Measurements from ENCODE around the gene PSMB7. TPM values are rescaled to one million over a fixed set of nuclear protein-coding genes. Genes with fewer than 3 reads are reported as not detected.

Gene PSMB7
- polyA plus RNA-seq, 4 donors, result 139 to 221 (median 189) TPM

DNA sequence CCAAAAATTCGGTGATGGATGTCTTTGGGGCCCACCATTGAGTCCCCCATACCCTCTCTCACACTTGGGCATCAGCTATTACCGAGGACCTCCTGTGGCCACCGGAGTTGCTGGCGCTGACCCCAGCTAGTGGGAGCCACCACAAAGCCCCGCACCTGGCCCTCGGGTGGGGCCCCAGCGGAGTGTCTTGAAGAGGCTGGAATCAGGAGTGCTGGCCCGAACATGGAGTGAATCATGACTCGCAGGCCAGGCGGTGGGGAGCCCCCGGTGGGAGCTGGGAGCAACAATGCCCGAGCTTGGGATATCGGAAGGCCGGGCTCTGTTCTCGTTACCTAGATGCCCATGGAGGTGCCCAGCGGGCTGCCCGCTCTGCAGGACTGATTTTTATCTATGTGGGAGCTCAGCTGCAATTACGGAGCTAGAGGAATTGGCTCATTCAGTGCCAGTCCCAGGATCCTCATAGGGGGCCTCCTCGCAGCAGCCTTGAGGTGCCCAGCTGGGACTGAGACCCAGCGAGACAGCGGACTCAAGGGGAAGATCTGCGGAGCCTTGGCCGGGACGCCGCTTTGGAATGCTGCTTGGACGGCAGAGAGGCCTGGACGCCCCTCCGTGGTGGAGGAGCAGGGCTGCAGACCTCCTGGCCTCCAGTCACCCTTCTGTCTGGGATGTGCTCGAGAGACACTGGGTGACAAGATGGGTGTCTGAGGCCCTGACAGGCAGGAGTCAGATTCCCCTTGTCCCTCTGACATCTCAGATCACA is 70.8 kb downstream of the PSMB7 start:
- H3K27me3 ChIP-seq (ENCODE audit: control insufficient read depth in 3 of 3, insufficient read depth in 3 of 3, low read length in 3 of 3), result no peaks in the 10 kb centered on the region
- H3K4me1 ChIP-seq (ENCODE audit: control insufficient read depth in 3 of 3, insufficient read depth in 2 of 3, low read depth in 1 of 3, low read length in 2 of 3), result no peaks in the 10 kb centered on the region
- H3K9me3 ChIP-seq (ENCODE audit: control insufficient read depth in 2 of 2, insufficient read depth in 1 of 2, low read depth in 1 of 2, low read length in 1 of 2), result no peaks in the 10 kb centered on the region
- no peak for FAIRE-seq
- no peak overlapping the region for H3K27ac ChIP-seq (ENCODE audit: low read depth in 1 of 3, low read length in 2 of 3)
- 91 to 94% (median 93%) methylated on average over 28 to 29 of the region's 29 CpGs for WGBS, 3 donors
- H3K4me3 ChIP-seq (ENCODE audit: low read depth in 1 of 3, low read length in 3 of 3), result no peak overlapping the region
- no peak for DNase-seq
- peaks cover 5 to 92% (median 17%) of the 10 kb centered on the region in 3 donors for H3K36me3 ChIP-seq (ENCODE audit: control insufficient read depth in 3 of 3, insufficient read depth in 2 of 3, low read depth in 1 of 3, low read length in 3 of 3)

DNA sequence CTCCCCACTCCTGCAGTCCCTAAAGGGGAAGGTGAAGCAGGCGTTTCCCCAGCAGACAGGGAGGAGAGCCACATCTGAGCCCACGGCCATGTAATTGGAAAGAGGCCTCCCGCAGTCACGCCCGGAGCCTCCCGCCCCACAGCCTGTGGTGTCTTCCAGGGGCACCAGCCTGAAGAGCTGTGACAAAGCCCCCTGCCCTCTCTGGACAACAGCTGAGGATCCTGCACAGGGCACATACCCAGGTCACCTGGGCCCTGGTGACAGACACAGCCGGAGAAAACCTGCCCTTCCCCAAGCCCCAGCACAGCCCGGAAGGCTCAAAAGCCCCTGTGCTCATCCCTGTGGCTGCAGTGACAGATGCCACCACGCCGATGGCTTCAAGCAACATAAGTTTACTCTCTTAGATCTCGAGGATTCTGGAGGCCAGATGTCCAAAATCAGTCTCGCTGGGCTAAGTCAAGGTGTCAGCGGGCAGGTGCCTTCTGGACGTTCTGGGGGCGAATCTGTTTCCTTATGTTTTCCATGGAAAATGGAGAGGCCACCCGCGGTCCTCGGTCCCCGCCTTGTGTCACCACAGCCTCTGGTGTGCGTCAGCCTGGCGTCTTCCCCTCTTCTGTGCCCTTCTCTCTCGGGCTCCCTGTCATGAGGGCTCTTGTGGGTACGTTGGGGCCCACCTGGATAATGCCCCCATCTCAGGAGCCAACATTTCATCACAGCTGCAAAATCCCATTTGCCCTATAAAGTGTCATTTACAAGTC is 71.5 kb downstream of the PSMB7 start:
- peaks cover 3 to 91% (median 15%) of the 10 kb centered on the region in 3 donors for H3K36me3 ChIP-seq (ENCODE audit: control insufficient read depth in 3 of 3, insufficient read depth in 2 of 3, low read depth in 1 of 3, low read length in 3 of 3)
- H3K27ac ChIP-seq (ENCODE audit: low read depth in 1 of 3, low read length in 2 of 3), result no peak overlapping the region

DNA sequence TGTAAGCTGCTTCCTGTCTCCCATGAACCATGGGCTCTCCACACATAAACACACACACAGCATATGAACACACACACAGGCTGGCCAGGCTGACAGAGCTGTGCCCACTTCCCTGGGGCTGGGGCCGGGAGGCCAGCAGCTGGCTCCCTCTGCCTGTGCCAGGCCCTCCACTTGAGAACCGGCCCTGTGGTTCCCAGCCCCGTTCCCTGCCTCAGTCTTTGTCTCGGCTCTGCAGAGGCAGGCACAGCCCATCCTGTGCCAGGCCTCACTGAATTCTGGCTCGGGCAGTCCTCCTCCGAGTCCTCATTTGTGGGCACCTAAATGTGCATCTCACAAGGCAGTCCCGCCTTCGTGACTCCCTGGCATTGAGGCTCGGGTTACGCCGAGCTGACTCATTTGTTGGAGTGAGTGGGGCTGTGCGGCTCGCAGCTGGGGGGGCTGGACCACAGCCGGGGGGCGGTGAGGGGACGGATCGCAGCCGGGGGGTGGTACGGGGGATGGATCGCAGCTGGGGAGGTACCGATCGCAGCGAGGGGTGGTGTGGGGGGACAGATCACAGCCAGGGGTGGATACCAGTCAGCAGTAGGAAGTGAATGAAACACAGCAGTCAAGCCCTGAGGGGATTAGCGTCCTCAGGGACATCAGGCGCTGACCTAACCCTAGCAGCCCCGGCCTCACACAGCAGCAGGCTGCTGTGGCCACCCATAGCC is 72.3 kb downstream of the PSMB7 start:
- FAIRE-seq (no peak), DNase-seq (peak in 1 of 2 donors; percentile 31)

More for the DNA sequence above, 71.5 kb downstream of the PSMB7 start:
- Histone ChIP-seq H3K4me3 (ENCODE audit: low read depth in 1 of 3, low read length in 3 of 3) (no peak overlapping the region), H3K9me3 (ENCODE audit: control insufficient read depth in 2 of 2, insufficient read depth in 1 of 2, low read depth in 1 of 2, low read length in 1 of 2) (no peaks in the 10 kb centered on the region), H3K27me3 (ENCODE audit: control insufficient read depth in 3 of 3, insufficient read depth in 3 of 3, low read length in 3 of 3) (no peaks in the 10 kb centered on the region), H3K4me1 (ENCODE audit: control insufficient read depth in 3 of 3, insufficient read depth in 2 of 3, low read depth in 1 of 3, low read length in 2 of 3) (no peaks in the 10 kb centered on the region)
- WGBS, 3 donors, result 86 to 92% (median 91%) methylated on average over 23 of the region's 23 CpGs
- no peak for DNase-seq
- no peak for FAIRE-seq

DNA sequence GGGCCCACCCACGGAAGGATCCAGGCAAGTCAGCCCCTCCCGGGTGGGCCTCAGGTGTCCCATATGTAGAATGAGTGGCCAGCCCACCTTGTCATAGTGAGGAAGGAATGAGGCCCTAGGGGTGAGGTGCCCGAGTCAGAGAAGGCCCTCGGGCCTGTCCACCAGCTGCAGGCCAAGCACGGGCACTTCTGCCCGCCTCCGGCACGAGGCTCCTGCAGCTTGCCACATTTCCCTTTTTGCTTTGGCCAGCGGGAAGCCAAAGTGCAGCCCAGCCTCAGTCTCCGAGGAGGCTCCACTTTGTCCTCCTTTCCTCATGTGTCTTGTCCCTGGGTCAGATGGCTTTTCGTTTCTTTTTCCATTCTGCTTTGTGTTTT is 72.9 kb downstream of the PSMB7 start:
- no peaks in the 10 kb centered on the region for H3K4me1 ChIP-seq (ENCODE audit: control insufficient read depth in 3 of 3, insufficient read depth in 2 of 3, low read depth in 1 of 3, low read length in 2 of 3)
- H3K4me3 ChIP-seq (ENCODE audit: low read depth in 1 of 3, low read length in 3 of 3), result no peak overlapping the region
- no peaks in the 10 kb centered on the region for H3K27me3 ChIP-seq (ENCODE audit: control insufficient read depth in 3 of 3, insufficient read depth in 3 of 3, low read length in 3 of 3)
- WGBS, 3 donors, result 87 to 94% (median 92%) methylated on average over 11 of the region's 11 CpGs
- H3K27ac ChIP-seq (ENCODE audit: low read depth in 1 of 3, low read length in 2 of 3), result peak overlapping the region in 1 of 3 donors; percentile 41
- no peaks in the 10 kb centered on the region for H3K9me3 ChIP-seq (ENCODE audit: control insufficient read depth in 2 of 2, insufficient read depth in 1 of 2, low read depth in 1 of 2, low read length in 1 of 2)
- FAIRE-seq (no peak), DNase-seq (no peak)
- H3K36me3 ChIP-seq (ENCODE audit: control insufficient read depth in 3 of 3, insufficient read depth in 2 of 3, low read depth in 1 of 3, low read length in 3 of 3), result peaks cover 0 to 85% (median 5%) of the 10 kb centered on the region in 3 donors

More for the DNA sequence above, 72.3 kb downstream of the PSMB7 start:
- peaks cover 0 to 89% (median 10%) of the 10 kb centered on the region in 3 donors for H3K36me3 ChIP-seq (ENCODE audit: control insufficient read depth in 3 of 3, insufficient read depth in 2 of 3, low read depth in 1 of 3, low read length in 3 of 3)
- H3K4me1 ChIP-seq (ENCODE audit: control insufficient read depth in 3 of 3, insufficient read depth in 2 of 3, low read depth in 1 of 3, low read length in 2 of 3), result no peaks in the 10 kb centered on the region
- WGBS, 3 donors, result 63 to 82% (median 75%) methylated on average over 26 of the region's 26 CpGs
- H3K27ac ChIP-seq (ENCODE audit: low read depth in 1 of 3, low read length in 2 of 3), result peak overlapping the region in 2 of 3 donors; percentile 41 to 42
- no peaks in the 10 kb centered on the region for H3K27me3 ChIP-seq (ENCODE audit: control insufficient read depth in 3 of 3, insufficient read depth in 3 of 3, low read length in 3 of 3)
- H3K4me3 ChIP-seq (ENCODE audit: low read depth in 1 of 3, low read length in 3 of 3), result no peak overlapping the region
- no peaks in the 10 kb centered on the region for H3K9me3 ChIP-seq (ENCODE audit: control insufficient read depth in 2 of 2, insufficient read depth in 1 of 2, low read depth in 1 of 2, low read length in 1 of 2)

DNA sequence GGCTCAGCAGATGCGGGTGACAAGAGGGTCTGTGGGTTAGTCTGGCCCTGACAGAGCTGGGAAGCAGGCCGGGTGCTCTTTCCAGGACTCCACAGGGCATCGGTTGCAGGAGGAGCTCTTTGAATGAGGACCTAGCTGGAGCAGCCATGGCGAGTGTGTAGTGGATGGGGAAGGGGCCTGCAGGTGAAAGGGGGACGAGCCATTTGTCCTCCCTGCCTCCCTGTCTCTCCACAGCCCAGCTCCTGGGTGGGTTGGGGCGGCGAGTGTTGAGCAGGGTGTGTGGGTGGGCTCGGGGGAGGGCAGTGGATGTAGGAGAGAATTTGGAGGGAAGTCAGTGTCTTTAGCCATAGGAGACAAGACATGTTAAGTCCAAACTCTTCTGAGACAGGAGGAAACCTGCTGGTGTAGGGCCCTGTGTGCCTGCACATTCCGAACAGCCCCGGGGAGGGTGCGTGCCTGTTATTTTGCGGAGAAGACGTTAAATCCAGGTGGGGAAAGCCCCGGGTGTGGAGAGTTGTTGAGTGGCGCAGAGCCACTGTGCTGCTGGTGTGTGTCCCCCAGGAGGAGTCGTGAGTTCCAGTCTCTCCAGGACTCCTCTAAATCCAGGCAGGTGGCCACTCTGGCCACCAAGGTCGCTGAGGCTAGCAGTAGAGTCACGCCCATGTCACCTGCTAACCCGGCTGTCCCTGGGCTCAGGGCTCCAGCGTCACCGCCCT is 73.6 kb downstream of the PSMB7 start:
- Histone ChIP-seq H3K27me3 (ENCODE audit: control insufficient read depth in 3 of 3, insufficient read depth in 3 of 3, low read length in 3 of 3) (no peaks in the 10 kb centered on the region), H3K4me1 (ENCODE audit: control insufficient read depth in 3 of 3, insufficient read depth in 2 of 3, low read depth in 1 of 3, low read length in 2 of 3) (no peaks in the 10 kb centered on the region), H3K9me3 (ENCODE audit: control insufficient read depth in 2 of 2, insufficient read depth in 1 of 2, low read depth in 1 of 2, low read length in 1 of 2) (peaks cover 0 to 5% of the 10 kb centered on the region in 2 donors), H3K36me3 (ENCODE audit: control insufficient read depth in 3 of 3, insufficient read depth in 2 of 3, low read depth in 1 of 3, low read length in 3 of 3) (peaks cover 0 to 83% (median 2%) of the 10 kb centered on the region in 3 donors), H3K27ac (ENCODE audit: low read depth in 1 of 3, low read length in 2 of 3) (no peak overlapping the region), H3K4me3 (ENCODE audit: low read depth in 1 of 3, low read length in 3 of 3) (no peak overlapping the region)
- no peak for DNase-seq
- no peak for FAIRE-seq
- 83 to 87% (median 85%) methylated on average over 21 of the region's 21 CpGs for WGBS, 3 donors

DNA sequence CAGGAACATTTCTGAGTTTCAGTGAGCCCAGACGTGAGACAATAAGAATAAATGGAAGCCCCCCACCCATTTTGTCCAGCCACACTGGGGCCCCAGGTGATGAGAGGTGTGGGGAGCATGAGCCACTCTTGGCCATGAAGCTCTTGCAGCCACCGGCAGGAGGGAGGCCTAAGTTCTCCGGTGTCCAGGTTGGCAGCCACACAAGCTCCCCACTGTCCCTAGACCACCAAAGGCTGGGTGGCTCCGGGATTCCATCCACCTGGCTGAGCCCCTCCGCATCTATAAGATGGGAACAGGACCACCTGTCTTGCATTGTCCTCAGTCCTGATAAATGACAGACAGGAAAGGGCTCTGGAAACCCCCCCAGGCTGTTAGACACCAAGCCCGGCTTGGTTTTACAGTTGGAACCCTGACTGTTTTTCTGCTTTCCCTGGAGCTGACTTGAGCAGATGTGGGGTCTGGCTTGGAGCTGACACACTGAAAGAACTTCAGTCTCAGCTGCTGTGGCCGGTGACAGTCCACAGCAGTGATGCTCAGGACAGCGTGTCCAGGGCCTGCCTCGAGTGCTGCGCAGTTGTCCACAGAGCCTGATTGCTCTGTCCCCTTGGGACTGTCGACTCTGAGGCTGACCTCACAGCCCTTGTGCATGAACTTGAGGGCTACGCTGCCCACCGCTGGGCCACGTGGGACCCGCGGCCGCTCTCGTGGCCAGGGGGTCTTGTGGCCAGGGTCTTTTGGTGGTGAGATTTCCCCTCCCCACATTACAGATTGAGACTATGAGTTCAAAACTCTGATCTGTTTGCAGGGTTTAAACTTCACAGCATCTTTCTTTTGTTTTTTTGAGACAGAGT is 74.8 kb downstream of the PSMB7 start:
- no peak for FAIRE-seq

DNA sequence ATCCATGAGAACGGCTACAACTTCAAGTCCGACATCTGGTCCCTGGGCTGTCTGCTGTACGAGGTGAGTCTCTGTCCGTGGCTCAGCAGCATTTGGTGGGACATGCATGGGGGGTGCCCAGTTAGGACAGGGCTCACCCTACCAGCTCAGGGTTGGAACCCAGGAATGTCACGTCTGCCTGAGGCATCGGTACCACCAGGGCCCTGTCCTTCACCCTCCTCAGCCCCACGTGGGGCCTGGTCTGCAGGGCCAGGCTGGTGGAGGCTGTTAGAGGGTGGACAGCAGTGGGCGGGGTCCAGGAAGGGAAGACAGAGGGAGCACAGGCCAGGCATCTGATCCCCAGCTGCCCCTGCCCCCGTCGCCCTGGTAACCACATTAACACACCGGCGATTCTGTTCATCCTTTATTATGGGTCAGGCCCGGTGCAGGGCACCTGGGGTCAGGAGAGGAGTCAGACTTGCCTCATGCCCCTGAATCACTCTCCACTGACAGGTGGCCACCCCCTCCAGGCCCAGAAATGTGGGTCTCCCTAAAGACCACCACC is 75.6 kb downstream of the PSMB7 start:
- Histone ChIP-seq H3K36me3 (ENCODE audit: control insufficient read depth in 3 of 3, insufficient read depth in 2 of 3, low read depth in 1 of 3, low read length in 3 of 3) (peaks cover 0 to 76% (median 4%) of the 10 kb centered on the region in 3 donors), H3K4me1 (ENCODE audit: control insufficient read depth in 3 of 3, insufficient read depth in 2 of 3, low read depth in 1 of 3, low read length in 2 of 3) (no peaks in the 10 kb centered on the region), H3K27me3 (ENCODE audit: control insufficient read depth in 3 of 3, insufficient read depth in 3 of 3, low read length in 3 of 3) (no peaks in the 10 kb centered on the region), H3K9me3 (ENCODE audit: control insufficient read depth in 2 of 2, insufficient read depth in 1 of 2, low read depth in 1 of 2, low read length in 1 of 2) (peaks cover 0 to 5% of the 10 kb centered on the region in 2 donors), H3K4me3 (ENCODE audit: low read depth in 1 of 3, low read length in 3 of 3) (no peak overlapping the region), H3K27ac (ENCODE audit: low read depth in 1 of 3, low read length in 2 of 3) (no peak overlapping the region)
- no peak for FAIRE-seq
- 81 to 93% (median 86%) methylated on average over 13 of the region's 13 CpGs for WGBS, 3 donors
- no peak for DNase-seq

More for the DNA sequence above, 74.8 kb downstream of the PSMB7 start:
- Histone ChIP-seq H3K27me3 (ENCODE audit: control insufficient read depth in 3 of 3, insufficient read depth in 3 of 3, low read length in 3 of 3) (no peaks in the 10 kb centered on the region), H3K4me1 (ENCODE audit: control insufficient read depth in 3 of 3, insufficient read depth in 2 of 3, low read depth in 1 of 3, low read length in 2 of 3) (no peaks in the 10 kb centered on the region), H3K36me3 (ENCODE audit: control insufficient read depth in 3 of 3, insufficient read depth in 2 of 3, low read depth in 1 of 3, low read length in 3 of 3) (peaks cover 0 to 76% (median 4%) of the 10 kb centered on the region in 3 donors), H3K9me3 (ENCODE audit: control insufficient read depth in 2 of 2, insufficient read depth in 1 of 2, low read depth in 1 of 2, low read length in 1 of 2) (peaks cover 0 to 5% of the 10 kb centered on the region in 2 donors), H3K27ac (ENCODE audit: low read depth in 1 of 3, low read length in 2 of 3) (no peak overlapping the region), H3K4me3 (ENCODE audit: low read depth in 1 of 3, low read length in 3 of 3) (no peak overlapping the region)
- no peak for DNase-seq
- WGBS, 3 donors, result 87 to 91% (median 88%) methylated on average over 17 to 18 of the region's 18 CpGs

All from small intestine (tissue), 7 donors.